Adrenal gland (tissue), 12 donors: ENCODE measurements around the gene AP4E1. TPM values are rescaled to one million over a fixed set of nuclear protein-coding genes. Genes with fewer than 3 reads are reported as not detected.

Experiments
- DNase-seq, 7 donors: peaks; one replicate each; pipeline ENCODE4 v3.0.0-alpha.2; 2019 to 2020
- H3K27ac ChIP-seq, 5 donors: fragments of 200-600 bp; sonication (generic) in 4 of 5; 1 replicate in 3 of 5; 2 replicates in 2 of 5; pipeline versions ENCODE4 v1.5.1 to v1.8.0; 2016 to 2020; ENCODE audit warnings: mild to moderate bottlenecking in 1 of 5
- H3K27me3 ChIP-seq: fragments of 200-600 bp; 2 replicates; pipeline ENCODE4 v1.8.0; 2021
- H3K36me3 ChIP-seq, 2 donors: fragments of 200-600 bp; replicated peaks in 1 of 2; 1 replicate in 1 of 2; 2 replicates in 1 of 2; pipeline versions ENCODE4 v1.5.1 to v1.8.0; 2018 to 2022
- H3K4me1 ChIP-seq, 2 donors: fragments of 200-600 bp; replicated peaks in 1 of 2; 1 replicate in 1 of 2; 2 replicates in 1 of 2; pipeline versions ENCODE4 v1.5.1 to v1.8.0; 2018 to 2021
- H3K4me3 ChIP-seq, 4 donors: fragments of 200-600 bp; sonication (generic) in 3 of 4; one replicate each; pipeline ENCODE4 v1.5.1; 2016 to 2018
- H3K9me3 ChIP-seq, 3 donors: fragments of 200-600 bp; sonication (generic) in 1 of 3; replicated peaks in 1 of 3; 1 replicate in 2 of 3; 2 replicates in 1 of 3; pipeline versions ENCODE4 v1.5.1 to v1.8.0; 2016 to 2021
- CTCF ChIP-seq, 6 experiments: fragments of 450-650 bp in 4 of 6; fragments of 200-600 bp in 2 of 6; sonication (generic) in 1 of 6; IDR thresholded peaks; 1 replicate in 5 of 6; 2 replicates in 1 of 6; pipeline versions ENCODE4 v1.5.1 to v1.8.0; 2016 to 2021; ENCODE audit warnings: antibody characterized with exemption in 6 of 6, mild to moderate bottlenecking in 2 of 6, moderate library complexity in 1 of 6
- POLR2A ChIP-seq, 2 donors: fragments of 450-650 bp; IDR thresholded peaks; one replicate each; pipeline ENCODE4 v1.6.1; 2017; ENCODE audit warnings: antibody characterized with exemption in 2 of 2, mild to moderate bottlenecking in 2 of 2, moderate library complexity in 1 of 2
- WGBS, 4 donors: extraction: QIAGEN DNeasy Blood & Tissue Kit in 2 of 4; methylation state at CpG; one replicate each; pipeline versions ENCODE4 v1.1.5 to v1.1.7; 2013 to 2017; 5-methylcytosine and 5-hydroxymethylcytosine counted together
- intact Hi-C, 2 donors: fragments of 100-400 bp; cut with DNase I; formaldehyde crosslinking; loops; one replicate each; pipeline versions ENCODE4 v1.14.1 to v1.15.0; 2022 to 2023
- polyA plus RNA-seq, 3 donors: library from polyadenylated mRNA; stranded (reverse); fragments of 200-250 nt in 2 of 3; fragments of 350-450 nt in 1 of 3; fragmentation: Illumina TruSeq in 1 of 3; extraction: RNeasy Lipid Tissue Mini Kit (QIAGEN cat#74804) in 1 of 3; gene quantifications; one replicate each; pipeline ENCODE4 v1.2.3, GENCODE V29; 2013 to 2014
- total RNA-seq, 9 donors: library from RNA; depleted of rRNA in 4 of 9; stranded (reverse); fragments of >200 nt in 4 of 9; fragments of 120-200 nt in 1 of 9; fragmentation: NEBNext Ultra II Directional in 1 of 9; extraction: Animal tissue kit (Norgen Biotek cat#: 25700) in 1 of 9; gene quantifications; one replicate each; pipeline versions ENCODE4 v1.1.0 to v1.2.4, GENCODE V29; 2013 to 2023
- donor health status: healthy with polysubstance abuse.
- donor health status: Bipolar disorder and iron deficiency.
- donor health status: DM: yes; HTN: yes; CAD: no.
- donor health status: DM: no; HTN: no; CAD: no.
- donor health status: DM: no; HTN: no; CAD: no.
- donor health status: DM: yes; HTN: yes; CAD: no.

Gene AP4E1
- total and polyA plus RNA-seq, 12 donors = 2.0 to 23.0 (median 9.5) TPM

GRCh38 chr15:50929062-50929461 is 20.6 kb downstream of the AP4E1 start:
- DNase-seq = no peak
- 81 to 100% (median 94%) methylated on average over 1 of the region's 1 CpG for WGBS, 4 donors
- Histone ChIP-seq H3K4me3 (no peak overlapping the region), H3K27me3 (no peaks in the 10 kb centered on the region), H3K4me1 (no peaks in the 10 kb centered on the region), H3K9me3 (peaks cover 0 to 6% (median 0%) of the 10 kb centered on the region in 3 donors), H3K27ac (no peak overlapping the region), H3K36me3 (peaks cover 0 to 14% of the 10 kb centered on the region in 2 donors)
- intact Hi-C loops = no loop called here
- TF ChIP-seq CTCF (IDR thresholded peaks at IDR 0.05) (no peak), POLR2A (IDR thresholded peaks at IDR 0.05) (no peak)

- no peaks in the 10 kb centered on the region for H3K4me1 ChIP-seq
Measured at GRCh38 chr15:50930792-50931191, 22.3 kb downstream of the AP4E1 start.

GRCh38 chr15:50933341-50933740 is 24.9 kb downstream of the AP4E1 start:
- peaks cover 0 to 6% (median 0%) of the 10 kb centered on the region in 3 donors for H3K9me3 ChIP-seq
- DNase-seq = no peak
- peaks cover 0 to 14% of the 10 kb centered on the region in 2 donors for H3K36me3 ChIP-seq
- no peak overlapping the region for H3K27ac ChIP-seq
- H3K27me3 ChIP-seq = no peaks in the 10 kb centered on the region
- no peak overlapping the region for H3K4me3 ChIP-seq
- 77 to 88% (median 81%) methylated on average over 1 of the region's 1 CpG for WGBS, 4 donors
- no peaks in the 10 kb centered on the region for H3K4me1 ChIP-seq
- TF ChIP-seq CTCF (IDR thresholded peaks at IDR 0.05) (no peak), POLR2A (IDR thresholded peaks at IDR 0.05) (no peak)
- intact Hi-C loops = no loop called here

More at GRCh38 chr15:50930792-50931191, 22.3 kb downstream of the AP4E1 start:
- no peak for TF ChIP-seq CTCF (IDR thresholded peaks at IDR 0.05)
- TF ChIP-seq POLR2A (IDR thresholded peaks at IDR 0.05) = no peak
- peaks cover 0 to 14% of the 10 kb centered on the region in 2 donors for H3K36me3 ChIP-seq
- 92 to 100% (median 95%) methylated on average over 1 of the region's 1 CpG for WGBS, 4 donors
- H3K9me3 ChIP-seq = peaks cover 0 to 6% (median 0%) of the 10 kb centered on the region in 3 donors
- no peak overlapping the region for H3K27ac ChIP-seq
- no peaks in the 10 kb centered on the region for H3K27me3 ChIP-seq
- intact Hi-C loops = no loop called here
- H3K4me3 ChIP-seq = no peak overlapping the region
- no peak for DNase-seq

GRCh38 chr15:50938525-50938924 is 30.0 kb downstream of the AP4E1 start:
- Histone ChIP-seq H3K9me3 (no peaks in the 10 kb centered on the region), H3K27ac (no peak overlapping the region), H3K4me3 (no peak overlapping the region), H3K4me1 (peaks cover 0 to 13% of the 10 kb centered on the region in 2 donors), H3K36me3 (no peaks in the 10 kb centered on the region), H3K27me3 (no peaks in the 10 kb centered on the region)
- no peak for TF ChIP-seq CTCF (IDR thresholded peaks at IDR 0.05)
- TF ChIP-seq POLR2A (IDR thresholded peaks at IDR 0.05) = no peak
- intact Hi-C loops = no loop called here
- 82 to 100% (median 94%) methylated on average over 4 of the region's 4 CpGs for WGBS, 4 donors
- DNase-seq = no peak
